BJ (cell line): Measurements from ENCODE around the gene CFAP100. TPM values are rescaled to one million over a fixed set of nuclear protein-coding genes. Genes with fewer than 3 reads are reported as not detected.

Experiments used
- CTCF ChIA-PET: fragments of 350-600 bp; formaldehyde crosslinking; extraction: SDS; loops from one replicate; lab custom pipeline; 2021; ENCODE audit warnings: antibody characterized with exemption, inconsistent platforms; lab: Yijun Ruan, JAX
- POLR2A ChIA-PET: fragments of 300-600 bp; sonication (Branson Sonifier 250); formaldehyde crosslinking; extraction: SDS; loops from one replicate; lab custom pipeline; 2021; ENCODE audit warnings: antibody characterized with exemption; lab: Charles Lee
- DNase-seq: peaks from one replicate; pipeline ENCODE4 v3.0.0-alpha.2; 2011; ENCODE audit warnings: low read depth
- H3K27me3 ChIP-seq: 2 replicates; pipeline ENCODE4 v1.6.0; 2011; ENCODE audit warnings: low read length; ENCODE audit not compliant: control insufficient read depth, insufficient read depth
- H3K36me3 ChIP-seq: 2 replicates; pipeline ENCODE4 v1.5.1; 2011; ENCODE audit warnings: low read length; ENCODE audit not compliant: control insufficient read depth, insufficient read depth
- H3K4me3 ChIP-seq: 2 replicates; pipeline ENCODE4 v1.5.1; 2011; ENCODE audit warnings: low read depth, mild to moderate bottlenecking, control low read depth, low read length
- polyA plus RNA-seq: library from polyadenylated mRNA; depleted of rRNA; stranded (reverse); fragments of >200 nt; gene quantifications from 2 replicates; pipeline ENCODE4 v1.2.3, GENCODE V29; 2011
- TF ChIP-seq, protein P1 (sequence below): IDR thresholded peaks from 2 replicates; pipeline ENCODE4 v1.5.1; 2011; ENCODE audit warnings: low read depth, mild to moderate bottlenecking, control low read depth, inconsistent platforms, low read length, moderate library complexity; ENCODE audit not compliant: insufficient read depth

CFAP100 gene
- polyA plus RNA-seq, 1 experiment: not detected

DNA sequence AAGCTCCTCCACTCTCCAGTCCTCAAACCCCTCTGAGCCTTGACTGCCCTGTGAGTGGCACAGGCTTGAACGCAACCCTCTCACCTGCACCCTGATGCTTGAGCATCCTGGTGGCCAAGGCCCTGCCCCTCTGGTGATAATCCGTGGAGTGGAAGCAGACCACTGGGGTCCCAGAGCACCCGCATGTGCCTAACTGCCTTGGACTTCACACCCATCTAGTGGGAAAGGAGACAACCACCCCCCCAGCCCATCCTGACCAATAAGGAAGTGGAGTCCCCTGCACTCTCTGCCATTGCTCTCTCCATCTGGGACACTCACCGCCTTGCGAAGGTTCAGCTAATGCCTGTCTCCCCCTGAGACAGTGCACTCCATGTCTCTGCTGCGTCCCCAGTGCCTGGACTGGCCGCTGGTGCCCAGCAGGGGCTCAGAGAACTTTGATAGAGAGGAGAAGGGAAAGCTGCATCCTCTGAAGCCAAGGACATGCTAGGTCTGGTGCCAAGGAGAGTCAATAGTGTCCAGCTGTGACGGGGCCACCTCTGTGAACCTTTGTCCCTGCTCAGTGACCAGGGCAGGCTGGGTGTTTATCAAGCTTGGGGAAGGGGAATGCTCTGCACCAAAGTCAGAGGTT is 40.9 kb upstream of the CFAP100 start:
- Histone ChIP-seq H3K36me3 (no peaks in the 10 kb centered on the region), H3K27me3 (peaks cover 7% of the 10 kb centered on the region), H3K4me3 (no peak overlapping the region)
- POLR2A ChIA-PET: no interaction called here
- TF ChIP-seq, protein P1, sequence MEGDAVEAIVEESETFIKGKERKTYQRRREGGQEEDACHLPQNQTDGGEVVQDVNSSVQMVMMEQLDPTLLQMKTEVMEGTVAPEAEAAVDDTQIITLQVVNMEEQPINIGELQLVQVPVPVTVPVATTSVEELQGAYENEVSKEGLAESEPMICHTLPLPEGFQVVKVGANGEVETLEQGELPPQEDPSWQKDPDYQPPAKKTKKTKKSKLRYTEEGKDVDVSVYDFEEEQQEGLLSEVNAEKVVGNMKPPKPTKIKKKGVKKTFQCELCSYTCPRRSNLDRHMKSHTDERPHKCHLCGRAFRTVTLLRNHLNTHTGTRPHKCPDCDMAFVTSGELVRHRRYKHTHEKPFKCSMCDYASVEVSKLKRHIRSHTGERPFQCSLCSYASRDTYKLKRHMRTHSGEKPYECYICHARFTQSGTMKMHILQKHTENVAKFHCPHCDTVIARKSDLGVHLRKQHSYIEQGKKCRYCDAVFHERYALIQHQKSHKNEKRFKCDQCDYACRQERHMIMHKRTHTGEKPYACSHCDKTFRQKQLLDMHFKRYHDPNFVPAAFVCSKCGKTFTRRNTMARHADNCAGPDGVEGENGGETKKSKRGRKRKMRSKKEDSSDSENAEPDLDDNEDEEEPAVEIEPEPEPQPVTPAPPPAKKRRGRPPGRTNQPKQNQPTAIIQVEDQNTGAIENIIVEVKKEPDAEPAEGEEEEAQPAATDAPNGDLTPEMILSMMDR: no peak
- DNase-seq: no peak
- CTCF ChIA-PET: interaction anchor here (1.4 kb wide), 1 partner anchor 107 kb away, joined by 3 read pairs; no protein-coding TSS in a partner anchor

DNA sequence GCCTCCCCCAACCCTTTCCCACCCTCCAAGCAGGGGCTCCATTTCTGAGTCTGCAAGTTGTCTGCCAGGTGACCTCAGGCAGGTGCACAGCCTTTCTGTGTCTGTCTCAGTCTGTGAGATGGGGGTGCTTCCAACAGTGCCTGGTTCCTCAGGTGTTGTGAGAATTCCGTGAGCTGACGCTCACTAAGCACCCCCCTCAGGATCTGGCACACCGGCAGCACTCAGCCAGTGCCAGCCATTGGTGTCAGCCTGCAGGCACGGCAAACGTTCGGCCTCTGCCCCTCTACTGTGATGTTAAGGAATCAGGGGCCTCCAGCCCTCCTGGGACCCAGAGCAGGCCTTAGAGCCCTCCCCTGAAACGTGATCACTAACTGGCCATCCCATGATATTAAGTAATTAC is 39.9 kb upstream of the CFAP100 start:
- TF ChIP-seq, protein P1: no peak
- POLR2A ChIA-PET: no interaction called here
- Histone ChIP-seq H3K36me3 (no peaks in the 10 kb centered on the region), H3K4me3 (no peak overlapping the region), H3K27me3 (peaks cover 8% of the 10 kb centered on the region)
- DNase-seq: no peak
- CTCF ChIA-PET: interaction anchor here (1.4 kb wide), 1 partner anchor 108 kb away, joined by 3 read pairs; no protein-coding TSS in a partner anchor

DNA sequence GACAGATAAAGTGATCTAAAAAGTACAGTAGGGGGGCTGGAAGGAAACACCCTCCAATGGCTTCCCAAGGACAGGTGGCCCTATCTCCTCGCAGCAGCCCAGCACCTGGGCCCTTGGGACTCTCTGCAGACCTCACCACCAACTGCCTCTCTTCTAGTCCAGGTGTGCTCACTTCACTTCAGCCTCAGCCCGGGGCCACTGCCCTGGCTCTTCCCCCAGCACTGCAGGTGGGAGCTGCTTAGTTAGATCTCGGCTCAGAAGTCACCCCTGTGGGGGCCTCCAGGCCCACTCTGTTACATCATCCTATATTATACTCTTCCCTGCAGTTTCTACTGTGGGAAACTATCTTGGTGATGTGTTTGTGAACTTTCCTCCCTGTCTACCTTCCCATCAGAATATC is 39.5 kb upstream of the CFAP100 start:
- peaks cover 13% of the 10 kb centered on the region for H3K27me3 ChIP-seq
- no peak for DNase-seq
- CTCF ChIA-PET: interaction anchor here (1.4 kb wide), 1 partner anchor 109 kb away, joined by 3 read pairs; no protein-coding TSS in a partner anchor
- no peak overlapping the region for H3K4me3 ChIP-seq
- TF ChIP-seq, protein P1: no peak
- POLR2A ChIA-PET: no interaction called here
- no peaks in the 10 kb centered on the region for H3K36me3 ChIP-seq

DNA sequence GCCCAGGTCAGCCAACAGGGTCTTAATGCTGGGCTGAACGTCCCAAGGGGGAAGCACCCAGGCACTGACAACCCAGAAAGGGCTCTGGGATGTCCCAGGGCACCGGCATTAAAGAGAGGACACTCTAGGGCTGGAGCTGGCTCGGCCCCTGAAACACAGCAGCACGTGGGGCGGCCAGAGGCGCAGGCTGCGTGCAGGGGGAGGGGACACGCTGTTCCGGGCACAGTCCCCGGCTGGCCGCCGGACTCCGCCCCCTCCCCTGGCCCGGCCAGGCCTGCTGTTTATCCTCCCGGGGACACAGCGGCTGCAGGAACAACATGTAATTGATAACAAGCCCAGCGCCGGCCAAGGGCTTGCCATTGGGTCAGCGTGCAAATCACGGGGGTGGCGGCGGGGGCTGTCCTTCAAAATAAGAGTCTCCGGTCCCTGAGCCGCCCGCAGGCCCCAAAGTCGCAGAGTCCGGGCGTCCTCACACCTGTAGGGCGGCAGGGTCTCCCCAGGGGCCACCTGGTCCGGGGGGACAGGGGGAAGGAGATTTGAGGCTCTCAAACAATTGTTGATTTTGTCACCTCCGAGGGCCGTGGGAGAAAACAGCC is 38.8 kb upstream of the CFAP100 start:
- no peak for DNase-seq
- H3K36me3 ChIP-seq: no peaks in the 10 kb centered on the region
- H3K4me3 ChIP-seq: peak overlapping the region; percentile 38
- CTCF ChIA-PET: no interaction called here
- H3K27me3 ChIP-seq: peaks cover 19% of the 10 kb centered on the region
- TF ChIP-seq, protein P1: no peak
- POLR2A ChIA-PET: no interaction called here

DNA sequence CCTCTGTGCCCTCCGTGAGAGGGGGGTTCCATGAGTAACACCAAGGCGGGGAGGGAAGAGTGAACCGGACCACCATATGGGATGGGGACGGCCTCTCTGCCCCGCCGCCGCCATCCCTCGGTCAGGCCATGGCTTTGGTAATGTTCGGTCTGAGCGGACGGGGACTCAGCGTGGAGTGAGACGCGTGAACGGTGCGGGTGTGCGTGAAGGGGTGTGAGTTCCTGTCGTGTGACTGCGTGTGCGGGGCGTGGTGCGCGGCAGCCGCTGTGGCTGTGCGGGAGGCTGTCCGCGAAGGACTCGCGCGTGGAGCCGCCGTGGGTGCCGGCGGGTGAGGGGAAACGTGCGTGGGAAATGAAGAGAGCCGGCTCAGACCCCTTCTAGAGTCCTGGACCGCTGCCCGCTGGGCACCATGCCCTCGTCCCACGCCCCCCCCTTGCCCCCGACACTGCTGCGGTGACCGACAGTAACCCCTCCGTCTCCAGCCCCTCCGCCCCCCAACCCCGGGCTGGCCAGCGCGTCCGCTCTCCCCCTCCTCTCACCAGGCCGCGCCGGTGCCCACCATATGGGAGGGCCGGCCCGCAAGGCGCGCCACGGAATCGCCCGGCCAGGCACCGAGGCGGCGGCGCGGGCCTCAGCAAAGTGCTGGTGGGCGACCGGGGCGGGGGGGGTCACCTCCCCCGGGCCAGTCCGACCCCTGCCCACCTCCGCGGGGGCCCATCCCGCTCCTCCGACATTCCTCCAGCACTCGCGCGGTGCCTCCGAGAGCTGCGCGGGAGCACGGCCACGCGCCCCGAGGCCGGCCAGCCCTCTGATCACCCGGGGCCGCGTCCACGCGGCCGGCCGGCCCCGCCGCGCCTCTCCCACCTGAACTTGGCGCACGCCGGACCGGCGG is 38.1 kb upstream of the CFAP100 start:
- TF ChIP-seq, protein P1: no peak
- no peak for DNase-seq
- Histone ChIP-seq H3K27me3 (peaks cover 24% of the 10 kb centered on the region), H3K4me3 (peak overlapping the region; percentile 38), H3K36me3 (no peaks in the 10 kb centered on the region)
- CTCF ChIA-PET: interaction anchor here (1.0 to 1.1 kb wide), 2 partner anchors 89 to 90 kb away, joined by 3 read pairs; no protein-coding TSS in a partner anchor
- POLR2A ChIA-PET: no interaction called here
